Fibroblast of lung (primary cell): ENCODE measurements around the gene C2orf49.

ENCODE experiments used
- CTCF ChIP-seq, 2 donors: IDR thresholded peaks in 1 of 2; conservative IDR thresholded peaks in 1 of 2; 1 replicate in 1 of 2; 2 replicates in 1 of 2; pipeline ENCODE4 v1.5.1; 2011 to 2012; ENCODE audit warnings: low read length in 2 of 2, control low read depth in 1 of 2, inconsistent platforms in 1 of 2, low read depth in 1 of 2, mild to moderate bottlenecking in 1 of 2
- EZH2 ChIP-seq: IDR thresholded peaks from 2 replicates; pipeline ENCODE4 v1.5.1; 2012; ENCODE audit warnings: low read length, control low read depth, mild to moderate bottlenecking; ENCODE audit errors: missing control alignments

- TF ChIP-seq CTCF (conservative IDR thresholded peaks at IDR 0.05 in 1 of 2, IDR thresholded peaks at IDR 0.05 in 1 of 2; ENCODE audit: low read depth in 1 of 2, low read length in 2 of 2): no peak
- no peak for TF ChIP-seq EZH2
Measured at GRCh38 chr2:105307146-105307545, 30.2 kb upstream of the C2orf49 start.
